AG08395 (cell line): Measurements from ENCODE around the gene SYNRG.
"Not testable (repeated sequence)": the region's sequence is repeated elsewhere in the genome, so short reads cannot be mapped to it uniquely, and the experiment has no call there.

ENCODE experiments used
- DNase-seq: peaks from one replicate; pipeline ENCODE4 v3.0.0; 2012; ENCODE audit warnings: mixed read lengths, low spot score

Gene SYNRG

GRCh38 chr17:37609170-37610040 is at the start of gene SYNRG:
SYNRG (minus strand) TSS chr17:37609418; CDS start chr17:37609355, 63 bp downstream.
- peak; percentile 100 for DNase-seq

- DNase-seq = no peak
Measured at GRCh38 chr17:37657202-37657601, 48.0 kb upstream of the SYNRG start.

GRCh38 chr17:37651849-37652248 is 42.6 kb upstream of the SYNRG start:
- no peak for DNase-seq

GRCh38 chr17:37650419-37651003 is 41.3 kb upstream of the SYNRG start:
- peak; percentile 56 for DNase-seq

GRCh38 chr17:37648555-37648954 is 39.3 kb upstream of the SYNRG start:
- peak; percentile 62 for DNase-seq

- no peak for DNase-seq
Measured at GRCh38 chr17:37647856-37648255, 38.6 kb upstream of the SYNRG start.

GRCh38 chr17:37643869-37644268 is 34.7 kb upstream of the SYNRG start:
- no peak for DNase-seq

GRCh38 chr17:37643118-37643766 is 34.0 kb upstream of the SYNRG start, which contains the start of gene DDX52:
DDX52 (minus strand) TSS chr17:37643446; CDS start chr17:37643420, 26 bp downstream.
- peak; percentile 98 for DNase-seq

- peak; percentile 16 for DNase-seq
Measured at GRCh38 chr17:37642681-37643080, 33.5 kb upstream of the SYNRG start.

- DNase-seq = no peak
Measured at GRCh38 chr17:37640015-37640414, 30.8 kb upstream of the SYNRG start.

- no peak for DNase-seq
Measured at GRCh38 chr17:37637956-37638355, 28.7 kb upstream of the SYNRG start.

GRCh38 chr17:37616430-37616829 is 7.2 kb upstream of the SYNRG start:
- not testable (repeated sequence) for DNase-seq

- DNase-seq = no peak
Measured at GRCh38 chr17:37614823-37615222, 5.6 kb upstream of the SYNRG start.

GRCh38 chr17:37614391-37614790 is 5.2 kb upstream of the SYNRG start:
- peak; percentile 65 for DNase-seq

GRCh38 chr17:37610971-37611370 is 1.8 kb upstream of the SYNRG start:
- DNase-seq = no peak

- not testable (repeated sequence) for DNase-seq
Measured at GRCh38 chr17:37610041-37610420, 813 bp upstream of the SYNRG start.

GRCh38 chr17:37608351-37609169 is 658 bp downstream of the SYNRG start:
- DNase-seq = peak; percentile 33

- no peak for DNase-seq
Measured at GRCh38 chr17:37607637-37608331, 1.4 kb downstream of the SYNRG start.

GRCh38 chr17:37605813-37606505 is 3.3 kb downstream of the SYNRG start:
- no peak for DNase-seq

- DNase-seq = no peak
Measured at GRCh38 chr17:37605081-37605480, 4.1 kb downstream of the SYNRG start.

- no peak for DNase-seq
Measured at GRCh38 chr17:37604556-37604955, 4.7 kb downstream of the SYNRG start.
